ENCODE measurements around the gene TRPV3. TPM values are rescaled to one million over a fixed set of nuclear protein-coding genes. Genes with fewer than 3 reads are reported as not detected.

Gene TRPV3
- total RNA-seq, 1 donor from 2014 or later = 0.08 TPM

- Mint-ChIP-seq H3K4me1 (ENCODE audit: unreplicated experiment) (peaks cover 5% of the 10 kb centered on the region), H3K27me3 (ENCODE audit: unreplicated experiment) (peaks cover 3% of the 10 kb centered on the region), H3K27ac (ENCODE audit: unreplicated experiment) (no peak overlapping the region), H3K4me3 (ENCODE audit: unreplicated experiment) (no peak overlapping the region), H3K36me3 (ENCODE audit: unreplicated experiment) (no peaks in the 10 kb centered on the region), H3K9me3 (ENCODE audit: unreplicated experiment) (no peaks in the 10 kb centered on the region)
- DNase-seq (ENCODE audit: extremely low spot score, unreplicated experiment) = no peak
- no peak for TF ChIP-seq CTCF (IDR thresholded peaks at IDR 0.05)
These were observed 27.5 kb downstream of the TRPV3 start for GRCh38 chr17:3529817-3530741.

GRCh38 chr17:3528880-3529511 is 28.6 kb downstream of the TRPV3 start:
- TF ChIP-seq CTCF (IDR thresholded peaks at IDR 0.05) = no peak
- Mint-ChIP-seq H3K4me1 (ENCODE audit: unreplicated experiment) (peaks cover 5% of the 10 kb centered on the region), H3K27me3 (ENCODE audit: unreplicated experiment) (peaks cover 3% of the 10 kb centered on the region), H3K4me3 (ENCODE audit: unreplicated experiment) (no peak overlapping the region), H3K36me3 (ENCODE audit: unreplicated experiment) (no peaks in the 10 kb centered on the region), H3K27ac (ENCODE audit: unreplicated experiment) (no peak overlapping the region), H3K9me3 (ENCODE audit: unreplicated experiment) (no peaks in the 10 kb centered on the region)
- no peak for DNase-seq (ENCODE audit: extremely low spot score, unreplicated experiment)

- Mint-ChIP-seq H3K4me1 (ENCODE audit: unreplicated experiment) (peaks cover 5% of the 10 kb centered on the region), H3K9me3 (ENCODE audit: unreplicated experiment) (no peaks in the 10 kb centered on the region), H3K27me3 (ENCODE audit: unreplicated experiment) (peaks cover 3% of the 10 kb centered on the region), H3K4me3 (ENCODE audit: unreplicated experiment) (no peak overlapping the region), H3K36me3 (ENCODE audit: unreplicated experiment) (no peaks in the 10 kb centered on the region), H3K27ac (ENCODE audit: unreplicated experiment) (no peak overlapping the region)
- DNase-seq (ENCODE audit: extremely low spot score, unreplicated experiment) = no peak
- no peak for TF ChIP-seq CTCF (IDR thresholded peaks at IDR 0.05)
These were observed 29.2 kb downstream of the TRPV3 start for GRCh38 chr17:3528403-3528851.

GRCh38 chr17:3527896-3528295 is 29.7 kb downstream of the TRPV3 start:
- no peak for DNase-seq (ENCODE audit: extremely low spot score, unreplicated experiment)
- no peak for TF ChIP-seq CTCF (IDR thresholded peaks at IDR 0.05)
- Mint-ChIP-seq H3K36me3 (ENCODE audit: unreplicated experiment) (no peaks in the 10 kb centered on the region), H3K4me3 (ENCODE audit: unreplicated experiment) (no peak overlapping the region), H3K9me3 (ENCODE audit: unreplicated experiment) (no peaks in the 10 kb centered on the region), H3K27me3 (ENCODE audit: unreplicated experiment) (no peaks in the 10 kb centered on the region), H3K27ac (ENCODE audit: unreplicated experiment) (no peak overlapping the region), H3K4me1 (ENCODE audit: unreplicated experiment) (peaks cover 5% of the 10 kb centered on the region)

- H3K9me3 Mint-ChIP-seq (ENCODE audit: unreplicated experiment) = no peaks in the 10 kb centered on the region
- H3K27me3 Mint-ChIP-seq (ENCODE audit: unreplicated experiment) = no peaks in the 10 kb centered on the region
- no peak overlapping the region for H3K27ac Mint-ChIP-seq (ENCODE audit: unreplicated experiment)
- no peaks in the 10 kb centered on the region for H3K36me3 Mint-ChIP-seq (ENCODE audit: unreplicated experiment)
- H3K4me1 Mint-ChIP-seq (ENCODE audit: unreplicated experiment) = peaks cover 5% of the 10 kb centered on the region
- DNase-seq (ENCODE audit: extremely low spot score, unreplicated experiment) = no peak
- TF ChIP-seq CTCF (IDR thresholded peaks at IDR 0.05) = no peak
- H3K4me3 Mint-ChIP-seq (ENCODE audit: unreplicated experiment) = no peak overlapping the region
These were observed 30.1 kb downstream of the TRPV3 start for GRCh38 chr17:3527468-3527867.

Data from osteocyte (in vitro differentiated cells).